B cell (primary cell): Measurements from ENCODE around the gene BRD1. TPM values are rescaled to one million over a fixed set of nuclear protein-coding genes. Genes with fewer than 3 reads are reported as not detected.

Source experiments
- ATAC-seq: fragments of 200-7000 bp; cut with Tn5 transposase; one replicate; pipeline ENCODE4 v1.10.0; 2021; ENCODE audit warnings: low read depth, mild to moderate bottlenecking, moderate number of reproducible peaks, moderate library complexity
- CTCF ChIA-PET: fragments of 350-600 bp; sonication (Branson Sonifier 250); formaldehyde crosslinking; loops from one replicate; lab custom pipeline; 2021; ENCODE audit warnings: antibody characterized with exemption, inconsistent platforms; lab: Charles Lee
- POLR2A ChIA-PET: fragments of 350-600 bp; sonication (Branson Sonifier 250); formaldehyde crosslinking; loops from one replicate; lab custom pipeline; 2021; ENCODE audit warnings: antibody characterized with exemption; lab: Charles Lee
- DNase-seq: peaks from one replicate; pipeline ENCODE4 v3.0.0; 2013
- H2AFZ ChIP-seq: 2 replicates; pipeline ENCODE4 v1.6.1; 2012; ENCODE audit warnings: mild to moderate bottlenecking, low read depth, low read length; ENCODE audit not compliant: insufficient read depth, poor library complexity, severe bottlenecking
- H3K27ac ChIP-seq, 2 donors: 1 replicate in 1 of 2; 2 replicates in 1 of 2; pipeline ENCODE4 v1.5.1; 2012 to 2013; ENCODE audit warnings: low read length in 2 of 2, mild to moderate bottlenecking in 2 of 2, moderate library complexity in 1 of 2
- H3K27me3 ChIP-seq, 4 experiments: fragments of 200-600 bp in 1 of 4; sonication (generic) in 1 of 4; replicated peaks in 1 of 4; 1 replicate in 2 of 4; 2 replicates in 2 of 4; pipeline versions ENCODE4 v1.6.1 to v1.7.0; 2013 to 2016; ENCODE audit warnings: low read length in 3 of 4, mild to moderate bottlenecking in 2 of 4, mixed read lengths in 1 of 4, moderate library complexity in 1 of 4; ENCODE audit not compliant: insufficient read depth in 4 of 4, control insufficient read depth in 3 of 4; ENCODE audit errors: control extremely low read depth in 1 of 4
- H3K36me3 ChIP-seq, 2 experiments: replicated peaks in 1 of 2; 1 replicate in 1 of 2; 2 replicates in 1 of 2; pipeline versions ENCODE4 v1.6.1 to v1.7.1; 2013; ENCODE audit warnings: low read length in 1 of 2; ENCODE audit not compliant: insufficient read depth in 2 of 2, control insufficient read depth in 1 of 2; ENCODE audit errors: control extremely low read depth in 1 of 2, extremely low read depth in 1 of 2
- H3K4me1 ChIP-seq, 2 donors: fragments of 200-600 bp in 1 of 2; sonication (generic) in 1 of 2; 1 replicate in 1 of 2; 2 replicates in 1 of 2; pipeline versions ENCODE4 v1.5.1 to v1.6.1; 2013 to 2017; ENCODE audit warnings: low read length in 2 of 2; ENCODE audit not compliant: control insufficient read depth in 2 of 2, insufficient read depth in 2 of 2
- H3K4me2 ChIP-seq: replicated peaks from 2 replicates; pipeline ENCODE3; 2012; ENCODE audit warnings: mild to moderate bottlenecking, low read depth, low read length; ENCODE audit not compliant: poor library complexity, severe bottlenecking
- H3K4me3 ChIP-seq, 5 experiments: fragments of 200-600 bp in 1 of 5; sonication (generic) in 1 of 5; 1 replicate in 3 of 5; 2 replicates in 2 of 5; pipeline versions ENCODE4 v1.5.1 to v1.7.0; 2011 to 2016; ENCODE audit warnings: low read length in 4 of 5, mild to moderate bottlenecking in 4 of 5, low read depth in 2 of 5, control low read depth in 1 of 5, moderate library complexity in 1 of 5; ENCODE audit not compliant: insufficient read depth in 1 of 5; ENCODE audit errors: control extremely low read depth in 1 of 5, extremely low read depth in 1 of 5
- H3K79me2 ChIP-seq: fragments of 200-600 bp; sonication (generic); one replicate; pipeline ENCODE4 v1.6.0; 2016; ENCODE audit warnings: low read length; ENCODE audit not compliant: control insufficient read depth, insufficient read depth
- H3K9ac ChIP-seq: fragments of 200-600 bp; sonication (generic); 2 replicates; pipeline ENCODE4 v1.6.1; 2017; ENCODE audit warnings: mild to moderate bottlenecking, low read length, moderate library complexity
- H3K9me3 ChIP-seq, 3 donors: one replicate each; pipeline versions ENCODE4 v1.6.1 to v1.7.1; 2013; ENCODE audit warnings: low read length in 2 of 3; ENCODE audit not compliant: control insufficient read depth in 2 of 3, insufficient read depth in 1 of 3; ENCODE audit errors: control extremely low read depth in 1 of 3
- H4K20me1 ChIP-seq: 2 replicates; pipeline ENCODE4 v1.6.0; 2012; ENCODE audit warnings: mild to moderate bottlenecking, low read length; ENCODE audit not compliant: insufficient read depth, control insufficient read depth, poor library complexity, severe bottlenecking
- H3K27ac Mint-ChIP-seq: one replicate; pipeline ENCODE4 v1.8.0; 2021; ENCODE audit warnings: mixed read lengths
- H3K27me3 Mint-ChIP-seq: one replicate; pipeline ENCODE4 v1.8.0; 2021; ENCODE audit warnings: mixed read lengths
- H3K4me1 Mint-ChIP-seq: one replicate; pipeline ENCODE4 v1.8.0; 2021; ENCODE audit warnings: mixed read lengths
- H3K4me3 Mint-ChIP-seq: one replicate; pipeline ENCODE4 v1.8.0; 2021; ENCODE audit warnings: mixed read lengths
- H3K9me3 Mint-ChIP-seq: one replicate; pipeline ENCODE4 v1.8.0; 2022; ENCODE audit warnings: mixed read lengths; ENCODE audit not compliant: insufficient read depth
- EZH2 ChIP-seq: IDR thresholded peaks from 2 replicates; pipeline ENCODE4 v1.6.1; 2012; ENCODE audit warnings: borderline replicate concordance, low read depth, mild to moderate bottlenecking, moderate library complexity, low read length; ENCODE audit not compliant: insufficient read depth, poor library complexity, severe bottlenecking
- WGBS: methylation state at CpG from one replicate; pipeline ENCODE4 v1.1.5; 2013; ENCODE audit warnings: missing lambda C conversion rate; ENCODE audit not compliant: insufficient coverage; 5-methylcytosine and 5-hydroxymethylcytosine counted together
- intact Hi-C: fragments of 100-400 bp; cut with micrococcal nuclease; formaldehyde crosslinking; loops from one replicate; pipeline ENCODE4 v1.10.0; 2022
- polyA plus RNA-seq: library from polyadenylated mRNA; depleted of rRNA; stranded (reverse); fragments of >200 nt; gene quantifications from 2 replicates; pipeline ENCODE4 v1.2.3, GENCODE V29; 2012
- total RNA-seq, 2 donors: library from RNA; stranded (reverse); fragments of 120-200 nt in 1 of 2; gene quantifications; 1 replicate in 1 of 2; 2 replicates in 1 of 2; pipeline versions ENCODE4 v1.2.3 to v1.2.4, GENCODE V29; 2013 to 2022
- TF ChIP-seq, protein P1 (sequence below): fragments of 200-600 bp; IDR thresholded peaks from one replicate; pipeline ENCODE4 v1.8.0; 2022; ENCODE audit warnings: antibody characterized with exemption, mild to moderate bottlenecking

Gene BRD1
- total and polyA plus RNA-seq, 2 donors (not counting 1 experiment from before 2014, with no cell fraction given): 16.9 to 73.3 TPM

- no peaks in the 10 kb centered on the region for H3K36me3 ChIP-seq
- WGBS: 84% methylated on average over 21 of the region's 21 CpGs
- H3K9ac ChIP-seq: no peak overlapping the region
- Mint-ChIP-seq H3K27me3 (peaks cover 2% of the 10 kb centered on the region), H3K27ac (no peak overlapping the region), H3K4me1 (no peaks in the 10 kb centered on the region), H3K9me3 (peaks cover 2% of the 10 kb centered on the region), H3K4me3 (no peak overlapping the region)
- no peaks in the 10 kb centered on the region for H3K4me1 ChIP-seq
- H3K27me3 ChIP-seq: peaks cover 0 to 16% (median 0%) of the 10 kb centered on the region in 4 experiments
- H3K4me3 ChIP-seq: no peak overlapping the region
- no peak overlapping the region for H3K27ac ChIP-seq
- CTCF ChIA-PET: no interaction called here
- no peaks in the 10 kb centered on the region for H3K79me2 ChIP-seq
- intact Hi-C loops: no loop called here
- peaks cover 0 to 19% (median 2%) of the 10 kb centered on the region in 3 donors for H3K9me3 ChIP-seq
- POLR2A ChIA-PET: no interaction called here
- ATAC-seq: no peak
- no peak overlapping the region for H2AFZ ChIP-seq
- no peaks in the 10 kb centered on the region for H4K20me1 ChIP-seq
- no peak for DNase-seq
- TF ChIP-seq, protein P1, sequence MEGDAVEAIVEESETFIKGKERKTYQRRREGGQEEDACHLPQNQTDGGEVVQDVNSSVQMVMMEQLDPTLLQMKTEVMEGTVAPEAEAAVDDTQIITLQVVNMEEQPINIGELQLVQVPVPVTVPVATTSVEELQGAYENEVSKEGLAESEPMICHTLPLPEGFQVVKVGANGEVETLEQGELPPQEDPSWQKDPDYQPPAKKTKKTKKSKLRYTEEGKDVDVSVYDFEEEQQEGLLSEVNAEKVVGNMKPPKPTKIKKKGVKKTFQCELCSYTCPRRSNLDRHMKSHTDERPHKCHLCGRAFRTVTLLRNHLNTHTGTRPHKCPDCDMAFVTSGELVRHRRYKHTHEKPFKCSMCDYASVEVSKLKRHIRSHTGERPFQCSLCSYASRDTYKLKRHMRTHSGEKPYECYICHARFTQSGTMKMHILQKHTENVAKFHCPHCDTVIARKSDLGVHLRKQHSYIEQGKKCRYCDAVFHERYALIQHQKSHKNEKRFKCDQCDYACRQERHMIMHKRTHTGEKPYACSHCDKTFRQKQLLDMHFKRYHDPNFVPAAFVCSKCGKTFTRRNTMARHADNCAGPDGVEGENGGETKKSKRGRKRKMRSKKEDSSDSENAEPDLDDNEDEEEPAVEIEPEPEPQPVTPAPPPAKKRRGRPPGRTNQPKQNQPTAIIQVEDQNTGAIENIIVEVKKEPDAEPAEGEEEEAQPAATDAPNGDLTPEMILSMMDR: no peak
- TF ChIP-seq EZH2: no peak
- no peak overlapping the region for H3K4me2 ChIP-seq
These were observed 75.0 kb downstream of the BRD1 start for GRCh38 chr22:49752598-49753091.

- Histone ChIP-seq H3K4me1 (no peaks in the 10 kb centered on the region), H3K36me3 (no peaks in the 10 kb centered on the region), H3K9me3 (peaks cover under 1 to 19% (median 7%) of the 10 kb centered on the region in 3 donors), H3K4me2 (no peak overlapping the region), H3K4me3 (no peak overlapping the region), H3K9ac (no peak overlapping the region), H3K27me3 (peaks cover 0 to 17% (median 0%) of the 10 kb centered on the region in 4 experiments), H2AFZ (no peak overlapping the region), H3K79me2 (no peaks in the 10 kb centered on the region), H3K27ac (no peak overlapping the region), H4K20me1 (no peaks in the 10 kb centered on the region)
- no peaks in the 10 kb centered on the region for H3K4me1 Mint-ChIP-seq
- DNase-seq: no peak
- H3K27ac Mint-ChIP-seq: no peak overlapping the region
- no peak for TF ChIP-seq EZH2
- TF ChIP-seq, protein P1: no peak
- ATAC-seq: no peak
- POLR2A ChIA-PET: no interaction called here
- CTCF ChIA-PET: no interaction called here
- WGBS: 95% methylated on average over 14 of the region's 17 CpGs
- intact Hi-C loops: no loop called here
- H3K4me3 Mint-ChIP-seq: no peak overlapping the region
- no peaks in the 10 kb centered on the region for H3K27me3 Mint-ChIP-seq
- H3K9me3 Mint-ChIP-seq: peaks cover 4% of the 10 kb centered on the region
These were observed 75.6 kb downstream of the BRD1 start for GRCh38 chr22:49751966-49752597.
